ENCODE results near the gene CHRNA10.

DNA sequence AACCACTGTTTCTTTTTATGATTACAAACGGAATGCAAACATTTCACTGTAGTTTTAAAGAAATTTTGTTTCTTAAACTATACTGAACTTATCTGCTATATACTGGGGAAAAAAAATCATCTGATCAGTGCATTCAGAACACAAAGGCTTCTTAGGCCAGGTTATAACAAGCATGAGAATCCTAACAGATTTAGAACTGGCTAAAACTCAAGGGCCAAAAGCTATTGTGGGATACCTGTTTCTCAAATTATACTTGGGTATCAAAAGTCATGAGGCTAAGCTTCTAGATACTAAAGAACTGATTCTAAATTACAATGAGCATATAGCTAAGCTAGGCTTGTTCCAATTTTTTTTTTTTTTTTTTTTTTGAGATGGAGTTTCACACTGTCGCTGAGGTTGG is 29.7 kb upstream of the CHRNA10 start:
- TF ChIP-seq, protein P1, sequence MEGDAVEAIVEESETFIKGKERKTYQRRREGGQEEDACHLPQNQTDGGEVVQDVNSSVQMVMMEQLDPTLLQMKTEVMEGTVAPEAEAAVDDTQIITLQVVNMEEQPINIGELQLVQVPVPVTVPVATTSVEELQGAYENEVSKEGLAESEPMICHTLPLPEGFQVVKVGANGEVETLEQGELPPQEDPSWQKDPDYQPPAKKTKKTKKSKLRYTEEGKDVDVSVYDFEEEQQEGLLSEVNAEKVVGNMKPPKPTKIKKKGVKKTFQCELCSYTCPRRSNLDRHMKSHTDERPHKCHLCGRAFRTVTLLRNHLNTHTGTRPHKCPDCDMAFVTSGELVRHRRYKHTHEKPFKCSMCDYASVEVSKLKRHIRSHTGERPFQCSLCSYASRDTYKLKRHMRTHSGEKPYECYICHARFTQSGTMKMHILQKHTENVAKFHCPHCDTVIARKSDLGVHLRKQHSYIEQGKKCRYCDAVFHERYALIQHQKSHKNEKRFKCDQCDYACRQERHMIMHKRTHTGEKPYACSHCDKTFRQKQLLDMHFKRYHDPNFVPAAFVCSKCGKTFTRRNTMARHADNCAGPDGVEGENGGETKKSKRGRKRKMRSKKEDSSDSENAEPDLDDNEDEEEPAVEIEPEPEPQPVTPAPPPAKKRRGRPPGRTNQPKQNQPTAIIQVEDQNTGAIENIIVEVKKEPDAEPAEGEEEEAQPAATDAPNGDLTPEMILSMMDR (IDR thresholded peaks at IDR 0.05 in 8 of 11, conservative IDR thresholded peaks at IDR 0.05 in 3 of 11), result no peak
- TF ChIP-seq POLR2AphosphoS5 (IDR thresholded peaks at IDR 0.05), result no peak

Data from spleen (tissue), 7 donors.